Posterior vena cava (tissue), 2 donors: Measurements from ENCODE around the gene STX2. TPM values are rescaled to one million over a fixed set of nuclear protein-coding genes. Genes with fewer than 3 reads are reported as not detected.
"Not testable (repeated sequence)": the region's sequence is repeated elsewhere in the genome, so short reads cannot be mapped to it uniquely, and the experiment has no call there.

Experiments
- DNase-seq: peaks from one replicate; pipeline ENCODE4 v3.0.0-alpha.2; 2020; ENCODE audit warnings: low spot score
- intact Hi-C, 2 donors: fragments of 100-400 bp; cut with DNase I; formaldehyde crosslinking; loops; one replicate each; pipeline versions ENCODE4 v1.14.1 to v1.14.2; 2022 to 2023
- total RNA-seq, 2 donors: library from RNA; stranded (reverse); fragmentation: NEBNext Ultra II Directional; extraction: Animal tissue kit (Norgen Biotek cat#: 25700); gene quantifications; one replicate each; pipeline ENCODE4 v1.2.1, GENCODE V29; 2021
- donor health status: DM: yes; HTN: yes; CAD: no.
- donor health status: DM: yes; HTN: yes; CAD: no.

The STX2 gene
- total RNA-seq, 2 donors from 2014 or later = 29.2 to 39.8 TPM

- DNase-seq = peak; percentile 98
Observed at GRCh38 chr12:130871286-130872178, 32.5 kb upstream of the STX2 start, which contains the start of gene RAN. RAN (plus strand) TSS chr12:130872066; CDS start chr12:130872594, 528 bp downstream.

GRCh38 chr12:130870442-130871285 is 31.6 kb upstream of the STX2 start:
- intact Hi-C loops = no loop called here
- peak; percentile 93 for DNase-seq

More at GRCh38 chr12:130871286-130872178, 32.5 kb upstream of the STX2 start, which contains the start of gene RAN:
- intact Hi-C loops = no loop called here

- DNase-seq = no peak
- intact Hi-C loops = no loop called here
Observed at GRCh38 chr12:130868412-130868811, 29.4 kb upstream of the STX2 start.

- intact Hi-C loops = no loop called here
- DNase-seq = no peak
Observed at GRCh38 chr12:130863298-130863697, 24.2 kb upstream of the STX2 start.

GRCh38 chr12:130862771-130863170 is 23.7 kb upstream of the STX2 start:
- intact Hi-C loops, DNase-seq: not testable (repeated sequence)

- intact Hi-C loops = no loop called here
- no peak for DNase-seq
Observed at GRCh38 chr12:130862161-130862560, 23.1 kb upstream of the STX2 start.

GRCh38 chr12:130860311-130860710 is 21.3 kb upstream of the STX2 start:
- DNase-seq = no peak
- intact Hi-C loops = no loop called here

- no peak for DNase-seq
- intact Hi-C loops = no loop called here
Observed at GRCh38 chr12:130859161-130859560, 20.1 kb upstream of the STX2 start.

- intact Hi-C loops = no loop called here
Observed at GRCh38 chr12:130858084-130858483, 19.0 kb upstream of the STX2 start.

GRCh38 chr12:130856088-130856487 is 17.0 kb upstream of the STX2 start:
- DNase-seq = no peak
- intact Hi-C loops = no loop called here

More at GRCh38 chr12:130858084-130858483, 19.0 kb upstream of the STX2 start:
- no peak for DNase-seq

GRCh38 chr12:130850418-130851021 is 11.5 kb upstream of the STX2 start:
- intact Hi-C loops = no loop called here
- DNase-seq = peak; percentile 11

- intact Hi-C loops = no loop called here
- peak; percentile 26 for DNase-seq
Observed at GRCh38 chr12:130849561-130850417, 10.7 kb upstream of the STX2 start.

- intact Hi-C loops = not testable (repeated sequence)
Observed at GRCh38 chr12:130848785-130849305, 9.8 kb upstream of the STX2 start.

GRCh38 chr12:130848105-130848504 is 9.1 kb upstream of the STX2 start:
- DNase-seq = peak; percentile 6
- intact Hi-C loops = not testable (repeated sequence)

More at GRCh38 chr12:130848785-130849305, 9.8 kb upstream of the STX2 start:
- DNase-seq = peak; percentile 9

GRCh38 chr12:130847112-130847511 is 8.1 kb upstream of the STX2 start:
- peak; percentile 16 for DNase-seq
- intact Hi-C loops = no loop called here

- intact Hi-C loops = no loop called here
- DNase-seq = no peak
Observed at GRCh38 chr12:130846369-130846768, 7.3 kb upstream of the STX2 start.

- intact Hi-C loops = loop anchor here in 1 of 2 donors (5.0 kb wide), 1 partner anchor 242 kb away; no protein-coding TSS in a partner anchor
- DNase-seq = no peak
Observed at GRCh38 chr12:130839770-130840404, 837 bp upstream of the STX2 start.
